Fibroblast of mammary gland (primary cell): ENCODE measurements around the gene ACBD6.
A peak's percentile ranks its signal among the peaks of the same experiment; 100 is the strongest.

ENCODE experiments used
- DNase-seq: peaks from one replicate; pipeline ENCODE4 v3.0.0-alpha.2; 2010; ENCODE audit warnings: low read depth
- H3K4me3 ChIP-seq: 2 replicates; pipeline ENCODE4 v1.5.1; 2011; ENCODE audit warnings: low read depth, mild to moderate bottlenecking, low read length, moderate library complexity; ENCODE audit not compliant: control insufficient read depth
- CTCF ChIP-seq: conservative IDR thresholded peaks from 2 replicates; pipeline ENCODE4 v1.5.1; 2011; ENCODE audit warnings: low read depth, low read length, inconsistent platforms; ENCODE audit not compliant: control insufficient read depth, insufficient read depth

ACBD6 gene

GRCh38 chr1:180505732-180506335 lies 3.5 kb upstream of the ACBD6 start:
- TF ChIP-seq CTCF, result no peak
- H3K4me3 ChIP-seq, result no peak overlapping the region

GRCh38 chr1:180504186-180504585 lies 1.8 kb upstream of the ACBD6 start:
- no peak for TF ChIP-seq CTCF

More at GRCh38 chr1:180505732-180506335, 3.5 kb upstream of the ACBD6 start:
- peak; percentile 63 for DNase-seq

GRCh38 chr1:180503280-180503862 lies 994 bp upstream of the ACBD6 start:
- DNase-seq, result no peak
- peak overlapping the region; percentile 93 for H3K4me3 ChIP-seq
- TF ChIP-seq CTCF, result no peak

More at GRCh38 chr1:180504186-180504585, 1.8 kb upstream of the ACBD6 start:
- no peak overlapping the region for H3K4me3 ChIP-seq
- DNase-seq, result no peak

GRCh38 chr1:180501865-180502360 lies 464 bp downstream of the ACBD6 start:
- H3K4me3 ChIP-seq, result peak overlapping the region; percentile 93
- no peak for TF ChIP-seq CTCF
- no peak for DNase-seq

- no peak overlapping the region for H3K4me3 ChIP-seq
- no peak for DNase-seq
Observed at GRCh38 chr1:180500689-180501088, 1.7 kb downstream of the ACBD6 start.

GRCh38 chr1:180498594-180498993 lies 3.8 kb downstream of the ACBD6 start:
- TF ChIP-seq CTCF, result no peak
- H3K4me3 ChIP-seq, result no peak overlapping the region
- DNase-seq, result no peak

More at GRCh38 chr1:180500689-180501088, 1.7 kb downstream of the ACBD6 start:
- no peak for TF ChIP-seq CTCF
